Measurements from ENCODE around the gene BACH2. TPM values are rescaled to one million over a fixed set of nuclear protein-coding genes. Genes with fewer than 3 reads are reported as not detected.

BACH2 gene
- total and polyA plus RNA-seq, 2 experiments from 2014 or later = 1.6 to 5.7 TPM

DNA sequence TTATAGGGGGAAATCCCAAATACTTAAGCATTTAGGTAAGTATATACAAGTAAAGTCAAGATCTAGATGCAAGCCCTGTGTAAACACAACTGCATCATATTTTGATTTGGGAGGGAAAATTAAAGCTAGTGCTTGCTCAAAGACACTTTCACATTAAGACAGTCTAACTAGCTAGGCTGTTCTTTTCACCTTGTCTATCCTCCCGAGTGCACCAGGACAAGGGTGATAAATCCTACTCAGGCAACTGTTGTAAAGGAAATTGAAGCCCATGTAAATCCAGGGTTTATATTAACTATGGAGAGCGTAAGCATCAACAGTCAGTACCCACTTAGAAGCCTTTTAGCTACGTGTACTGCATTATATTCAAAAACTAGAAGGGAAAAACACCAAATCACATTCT, 19.3 kb upstream of the BACH2 start:
- no peak for DNase-seq (ENCODE audit: low spot score)
- no peaks in the 10 kb centered on the region for H3K79me2 ChIP-seq (replicated peaks; ENCODE audit: insufficient read depth)
- H3K27me3 ChIP-seq (ENCODE audit: insufficient read depth) = no peaks in the 10 kb centered on the region
- TF ChIP-seq, protein P1, sequence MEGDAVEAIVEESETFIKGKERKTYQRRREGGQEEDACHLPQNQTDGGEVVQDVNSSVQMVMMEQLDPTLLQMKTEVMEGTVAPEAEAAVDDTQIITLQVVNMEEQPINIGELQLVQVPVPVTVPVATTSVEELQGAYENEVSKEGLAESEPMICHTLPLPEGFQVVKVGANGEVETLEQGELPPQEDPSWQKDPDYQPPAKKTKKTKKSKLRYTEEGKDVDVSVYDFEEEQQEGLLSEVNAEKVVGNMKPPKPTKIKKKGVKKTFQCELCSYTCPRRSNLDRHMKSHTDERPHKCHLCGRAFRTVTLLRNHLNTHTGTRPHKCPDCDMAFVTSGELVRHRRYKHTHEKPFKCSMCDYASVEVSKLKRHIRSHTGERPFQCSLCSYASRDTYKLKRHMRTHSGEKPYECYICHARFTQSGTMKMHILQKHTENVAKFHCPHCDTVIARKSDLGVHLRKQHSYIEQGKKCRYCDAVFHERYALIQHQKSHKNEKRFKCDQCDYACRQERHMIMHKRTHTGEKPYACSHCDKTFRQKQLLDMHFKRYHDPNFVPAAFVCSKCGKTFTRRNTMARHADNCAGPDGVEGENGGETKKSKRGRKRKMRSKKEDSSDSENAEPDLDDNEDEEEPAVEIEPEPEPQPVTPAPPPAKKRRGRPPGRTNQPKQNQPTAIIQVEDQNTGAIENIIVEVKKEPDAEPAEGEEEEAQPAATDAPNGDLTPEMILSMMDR (conservative IDR thresholded peaks at IDR 0.05; ENCODE audit: low read depth in 2 of 2) = no peak
- TF ChIP-seq CREB1 (CRISPR knock-in tag; IDR thresholded peaks at IDR 0.05; ENCODE audit: low read depth) (no peak), REST (IDR thresholded peaks at IDR 0.05; ENCODE audit: unreplicated experiment) (no peak), STAT1 (IDR thresholded peaks at IDR 0.05; ENCODE audit: unreplicated experiment) (no peak), POLR2AphosphoS5 (IDR thresholded peaks at IDR 0.05; ENCODE audit: low read depth) (no peak), JUNB (IDR thresholded peaks at IDR 0.05; ENCODE audit: unreplicated experiment) (no peak), NANOG (IDR thresholded peaks at IDR 0.05; ENCODE audit: borderline replicate concordance) (no peak), ZNF462 (CRISPR knock-in tag; IDR thresholded peaks at IDR 0.05) (no peak)
- TF ChIP-seq, protein P2, sequence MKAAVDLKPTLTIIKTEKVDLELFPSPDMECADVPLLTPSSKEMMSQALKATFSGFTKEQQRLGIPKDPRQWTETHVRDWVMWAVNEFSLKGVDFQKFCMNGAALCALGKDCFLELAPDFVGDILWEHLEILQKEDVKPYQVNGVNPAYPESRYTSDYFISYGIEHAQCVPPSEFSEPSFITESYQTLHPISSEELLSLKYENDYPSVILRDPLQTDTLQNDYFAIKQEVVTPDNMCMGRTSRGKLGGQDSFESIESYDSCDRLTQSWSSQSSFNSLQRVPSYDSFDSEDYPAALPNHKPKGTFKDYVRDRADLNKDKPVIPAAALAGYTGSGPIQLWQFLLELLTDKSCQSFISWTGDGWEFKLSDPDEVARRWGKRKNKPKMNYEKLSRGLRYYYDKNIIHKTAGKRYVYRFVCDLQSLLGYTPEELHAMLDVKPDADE (IDR thresholded peaks at IDR 0.05) = no peak
- H3K4me2 ChIP-seq = no peak overlapping the region
- Mint-ChIP-seq H3K27me3 (ENCODE audit: insufficient read depth, low read depth, poor library complexity) (peaks cover under 1% of the 10 kb centered on the region), H3K4me3 (no peak overlapping the region), H3K36me3 (ENCODE audit: low read depth) (no peaks in the 10 kb centered on the region), H3K27ac (no peak overlapping the region), H3K9me3 (no peaks in the 10 kb centered on the region), H3K4me1 (no peaks in the 10 kb centered on the region)
- no peak for ATAC-seq
- H3K36me3 ChIP-seq (ENCODE audit: insufficient read depth) = no peaks in the 10 kb centered on the region
- no peaks in the 10 kb centered on the region for H4K20me1 ChIP-seq (replicated peaks; ENCODE audit: insufficient read depth)
- no peak overlapping the region for H2AFZ ChIP-seq
- peaks cover 3% of the 10 kb centered on the region; the same call in 1 of the 2 replicates for H3K9me2 ChIP-seq (ENCODE audit: insufficient read depth)
- H3K27ac ChIP-seq (ENCODE audit: low read depth) = no peak overlapping the region
- no peak overlapping the region for H3K4me3 ChIP-seq
- H3F3A ChIP-seq (replicated peaks; ENCODE audit: low read depth) = no peaks in the 10 kb centered on the region
- H3K4me1 ChIP-seq (ENCODE audit: insufficient read depth) = no peaks in the 10 kb centered on the region

All from GM23338 (cell line).